ENCODE data around the gene ST3GAL3.
A peak's percentile ranks its signal among the peaks of the same experiment; 100 is the strongest.

Gene ST3GAL3

DNA sequence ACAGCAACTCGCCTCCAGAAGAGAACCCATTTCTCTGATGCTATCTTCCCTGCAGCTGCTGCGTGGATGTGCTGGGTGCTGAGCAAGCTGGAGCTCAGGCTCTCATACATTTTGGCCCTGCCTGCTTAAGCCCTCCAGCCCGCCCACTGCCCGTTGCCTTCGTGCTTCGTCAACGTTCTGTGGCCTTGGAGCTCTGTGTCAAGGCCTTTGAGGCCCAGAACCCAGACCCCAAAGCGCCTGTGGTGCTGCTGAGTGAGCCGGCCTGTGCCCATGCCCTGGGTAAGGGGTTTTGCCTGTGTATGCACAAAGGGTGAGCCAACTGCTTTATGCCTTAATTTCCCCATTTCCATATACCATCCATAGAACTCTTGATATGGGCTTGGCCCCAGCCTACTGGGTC lies 263.6 kb downstream of the ST3GAL3 start:
- Histone ChIP-seq H3K4me1 (ENCODE audit: insufficient read depth, insufficient read length) (peaks cover 10% of the 10 kb centered on the region), H3K36me3 (ENCODE audit: insufficient read depth, insufficient read length, low read length) (peaks cover 56% of the 10 kb centered on the region), H3K27me3 (ENCODE audit: insufficient read depth, insufficient read length) (no peaks in the 10 kb centered on the region), H3K9ac (ENCODE audit: insufficient read length, low read depth) (peak overlapping the region; percentile 96), H3K4me3 (ENCODE audit: insufficient read length, low read depth) (peak overlapping the region; percentile 98), H3K9me3 (ENCODE audit: insufficient read depth, low read length) (no peaks in the 10 kb centered on the region)
- no peak for DNase-seq (ENCODE audit: low read depth, low spot score)
- no peak for TF ChIP-seq ZNF274 (IDR thresholded peaks at IDR 0.05; ENCODE audit: low read depth, low read length)

DNA sequence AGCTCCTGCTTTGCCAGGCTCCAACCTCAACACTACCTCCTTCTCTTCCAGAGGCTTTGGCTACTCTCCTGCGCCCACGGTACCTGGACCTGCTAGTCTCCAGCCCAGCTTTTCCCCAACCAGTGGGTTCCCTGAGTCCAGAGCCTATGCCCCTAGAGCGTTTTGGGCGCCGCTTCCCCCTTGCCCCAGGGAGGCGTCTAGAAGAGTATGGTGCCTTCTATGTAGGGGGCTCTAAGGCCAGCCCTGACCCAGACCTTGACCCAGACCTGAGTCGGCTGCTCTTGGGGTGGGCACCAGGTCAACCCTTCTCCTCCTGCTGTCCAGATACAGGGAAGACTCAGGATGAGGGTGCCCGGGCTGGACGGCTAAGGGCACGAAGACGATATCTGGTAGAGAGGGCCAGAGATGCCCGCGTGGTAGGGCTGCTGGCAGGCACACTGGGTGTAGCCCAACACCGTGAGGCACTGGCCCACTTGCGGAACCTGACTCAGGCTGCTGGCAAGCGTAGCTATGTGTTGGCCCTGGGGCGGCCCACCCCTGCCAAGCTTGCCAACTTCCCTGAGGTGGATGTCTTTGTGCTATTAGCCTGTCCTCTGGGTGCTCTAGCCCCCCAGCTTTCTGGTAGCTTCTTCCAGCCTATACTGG lies 264.1 kb downstream of the ST3GAL3 start:
- Histone ChIP-seq H3K36me3 (ENCODE audit: insufficient read depth, insufficient read length, low read length) (peaks cover 56% of the 10 kb centered on the region), H3K4me1 (ENCODE audit: insufficient read depth, insufficient read length) (peaks cover 10% of the 10 kb centered on the region), H3K27me3 (ENCODE audit: insufficient read depth, insufficient read length) (no peaks in the 10 kb centered on the region), H3K9me3 (ENCODE audit: insufficient read depth, low read length) (no peaks in the 10 kb centered on the region), H3K4me3 (ENCODE audit: insufficient read length, low read depth) (no peak overlapping the region), H3K9ac (ENCODE audit: insufficient read length, low read depth) (no peak overlapping the region)
- TF ChIP-seq YY1 (IDR thresholded peaks at IDR 0.05; ENCODE audit: insufficient read depth, insufficient read length), result no peak
- no peak for TF ChIP-seq SUZ12 (IDR thresholded peaks at IDR 0.05; ENCODE audit: extremely low read depth, insufficient read depth, insufficient read length)
- DNase-seq (ENCODE audit: low read depth, low spot score), result no peak

DNA sequence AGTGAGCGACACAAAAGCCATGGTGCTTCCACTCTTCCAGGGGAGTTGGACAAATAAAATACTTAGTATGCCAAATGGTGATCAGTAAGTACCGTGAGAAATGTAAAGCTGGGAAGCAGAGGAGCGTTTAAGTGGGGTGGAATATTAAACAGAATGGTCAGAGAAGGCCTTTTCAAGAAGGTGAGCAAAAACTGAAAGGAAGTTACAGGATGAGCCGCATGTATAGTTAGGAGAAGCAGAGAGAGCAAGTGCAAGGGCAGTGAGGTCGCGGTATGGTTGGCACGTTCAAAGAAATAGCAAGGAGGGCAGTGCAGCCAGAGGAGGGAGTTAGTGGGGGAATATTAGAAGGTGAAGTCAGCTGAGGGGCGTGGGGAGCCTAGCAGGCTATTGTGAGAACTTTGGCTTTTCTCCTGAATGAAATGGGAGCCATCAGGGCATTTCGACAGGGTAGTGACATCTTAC lies 266.7 kb downstream of the ST3GAL3 start:
- DNase-seq (ENCODE audit: low read depth, low spot score), result no peak
- Histone ChIP-seq H3K4me1 (ENCODE audit: insufficient read depth, insufficient read length) (peaks cover 21% of the 10 kb centered on the region), H3K27me3 (ENCODE audit: insufficient read depth, insufficient read length) (no peaks in the 10 kb centered on the region), H3K9ac (ENCODE audit: insufficient read length, low read depth) (peak overlapping the region; percentile 98), H3K9me3 (ENCODE audit: insufficient read depth, low read length) (no peaks in the 10 kb centered on the region), H3K4me3 (ENCODE audit: insufficient read length, low read depth) (peak overlapping the region; percentile 94), H3K36me3 (ENCODE audit: insufficient read depth, insufficient read length, low read length) (peaks cover 61% of the 10 kb centered on the region)
- no peak for TF ChIP-seq ZNF274 (IDR thresholded peaks at IDR 0.05; ENCODE audit: low read depth, low read length)
- no peak for TF ChIP-seq SUZ12 (IDR thresholded peaks at IDR 0.05; ENCODE audit: extremely low read depth, insufficient read depth, insufficient read length)
- TF ChIP-seq YY1 (IDR thresholded peaks at IDR 0.05; ENCODE audit: insufficient read depth, insufficient read length), result no peak

- Histone ChIP-seq H3K9ac (ENCODE audit: insufficient read length, low read depth) (peak within 1 kb of the TSS; percentile 98), H3K4me3 (ENCODE audit: insufficient read length, low read depth) (peak within 1 kb of the TSS; percentile 94), H3K9me3 (ENCODE audit: insufficient read depth, low read length) (no peaks in the 10 kb centered on the region), H3K36me3 (ENCODE audit: insufficient read depth, insufficient read length, low read length) (peaks cover 61% of the 10 kb centered on the region), H3K4me1 (ENCODE audit: insufficient read depth, insufficient read length) (peaks cover 21% of the 10 kb centered on the region), H3K27me3 (ENCODE audit: insufficient read depth, insufficient read length) (no peaks in the 10 kb centered on the region)
- DNase-seq (ENCODE audit: low read depth, low spot score), result peak; percentile 98
- no peak for TF ChIP-seq ZNF274 (IDR thresholded peaks at IDR 0.05; ENCODE audit: low read depth, low read length)
- TF ChIP-seq YY1 (IDR thresholded peaks at IDR 0.05; ENCODE audit: insufficient read depth, insufficient read length), result peak; percentile 47
These were observed 267.3 kb downstream of the ST3GAL3 start, which contains the start of gene ATP6V0B for GRCh38 chr1:43974443-43975248. ATP6V0B (plus strand) TSS chr1:43974960; CDS start chr1:43975041, 81 bp downstream.

GRCh38 chr1:43975249-43975961 lies 268.1 kb downstream of the ST3GAL3 start:
- no peak for DNase-seq (ENCODE audit: low read depth, low spot score)
- H3K4me1 ChIP-seq (ENCODE audit: insufficient read depth, insufficient read length), result peaks cover 24% of the 10 kb centered on the region
- no peak for TF ChIP-seq SUZ12 (IDR thresholded peaks at IDR 0.05; ENCODE audit: extremely low read depth, insufficient read depth, insufficient read length)

DNA sequence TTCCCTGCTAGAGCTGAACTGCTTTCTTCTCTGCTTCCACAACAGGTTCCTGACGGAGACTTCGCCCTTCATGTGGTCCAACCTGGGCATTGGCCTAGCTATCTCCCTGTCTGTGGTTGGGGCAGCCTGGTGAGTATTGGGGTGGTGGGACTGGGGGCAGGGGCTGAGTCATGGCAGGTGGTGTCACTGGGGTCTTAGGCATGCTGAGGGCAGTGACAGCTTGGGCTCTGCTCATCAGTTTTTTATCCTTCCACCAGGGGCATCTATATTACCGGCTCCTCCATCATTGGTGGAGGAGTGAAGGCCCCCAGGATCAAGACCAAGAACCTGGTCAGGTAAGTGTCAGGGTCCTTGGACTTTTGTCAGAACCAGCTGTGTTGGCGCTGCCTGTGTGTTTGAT lies 268.7 kb downstream of the ST3GAL3 start:
- Histone ChIP-seq H3K27me3 (ENCODE audit: insufficient read depth, insufficient read length) (no peaks in the 10 kb centered on the region), H3K4me1 (ENCODE audit: insufficient read depth, insufficient read length) (peaks cover 22% of the 10 kb centered on the region), H3K4me3 (ENCODE audit: insufficient read length, low read depth) (peak overlapping the region; percentile 94), H3K9ac (ENCODE audit: insufficient read length, low read depth) (peak overlapping the region; percentile 98), H3K36me3 (ENCODE audit: insufficient read depth, insufficient read length, low read length) (peaks cover 62% of the 10 kb centered on the region), H3K9me3 (ENCODE audit: insufficient read depth, low read length) (no peaks in the 10 kb centered on the region)
- no peak for TF ChIP-seq ZNF274 (IDR thresholded peaks at IDR 0.05; ENCODE audit: low read depth, low read length)
- TF ChIP-seq SUZ12 (IDR thresholded peaks at IDR 0.05; ENCODE audit: extremely low read depth, insufficient read depth, insufficient read length), result no peak
- TF ChIP-seq YY1 (IDR thresholded peaks at IDR 0.05; ENCODE audit: insufficient read depth, insufficient read length), result no peak
- DNase-seq (ENCODE audit: low read depth, low spot score), result no peak

More at GRCh38 chr1:43975249-43975961, 268.1 kb downstream of the ST3GAL3 start:
- peaks cover 62% of the 10 kb centered on the region for H3K36me3 ChIP-seq (ENCODE audit: insufficient read depth, insufficient read length, low read length)
- H3K9me3 ChIP-seq (ENCODE audit: insufficient read depth, low read length), result no peaks in the 10 kb centered on the region
- no peaks in the 10 kb centered on the region for H3K27me3 ChIP-seq (ENCODE audit: insufficient read depth, insufficient read length)
- H3K9ac ChIP-seq (ENCODE audit: insufficient read length, low read depth), result peak overlapping the region; percentile 98
- H3K4me3 ChIP-seq (ENCODE audit: insufficient read length, low read depth), result peak overlapping the region; percentile 94

GRCh38 chr1:43976890-43977289 lies 269.6 kb downstream of the ST3GAL3 start:
- no peak for TF ChIP-seq YY1 (IDR thresholded peaks at IDR 0.05; ENCODE audit: insufficient read depth, insufficient read length)
- no peak for TF ChIP-seq ZNF274 (IDR thresholded peaks at IDR 0.05; ENCODE audit: low read depth, low read length)
- TF ChIP-seq SUZ12 (IDR thresholded peaks at IDR 0.05; ENCODE audit: extremely low read depth, insufficient read depth, insufficient read length), result no peak
- H3K4me1 ChIP-seq (ENCODE audit: insufficient read depth, insufficient read length), result peaks cover 26% of the 10 kb centered on the region

More at GRCh38 chr1:43976890-43977289, 269.6 kb downstream of the ST3GAL3 start:
- no peak for DNase-seq (ENCODE audit: low read depth, low spot score)
- Histone ChIP-seq H3K9ac (ENCODE audit: insufficient read length, low read depth) (no peak overlapping the region), H3K27me3 (ENCODE audit: insufficient read depth, insufficient read length) (no peaks in the 10 kb centered on the region), H3K9me3 (ENCODE audit: insufficient read depth, low read length) (no peaks in the 10 kb centered on the region), H3K36me3 (ENCODE audit: insufficient read depth, insufficient read length, low read length) (peaks cover 62% of the 10 kb centered on the region), H3K4me3 (ENCODE audit: insufficient read length, low read depth) (no peak overlapping the region)

Data from NT2/D1 (cell line).